ENCODE data around the gene NOTCH1. TPM values are rescaled to one million over a fixed set of nuclear protein-coding genes. Genes with fewer than 3 reads are reported as not detected.
A peak's percentile ranks its signal among the peaks of the same experiment; 100 is the strongest.

Gene NOTCH1
- total and polyA plus RNA-seq, 2 of the 8 experiments (the other 6 are each of a cell fraction or from before 2014, with no cell fraction given), result 6.9 to 55.6 TPM

- 96% methylated on average over 19 of the region's 19 CpGs; no CpG with 5 or more reads in 1 of the 2 experiments for WGBS, 2 experiments (ENCODE audit: extremely low coverage in 1 of 2, insufficient coverage in 1 of 2, insufficient read length in 1 of 2, insufficient replicate concordance in 2 of 2, low coverage in 1 of 2, low lambda C conversion rate in 2 of 2, missing lambda C conversion rate in 1 of 2)
- no peak overlapping the region for H3K9ac ChIP-seq (replicated peaks in 1 of 4; ENCODE audit: extremely low read depth in 1 of 4, low read depth in 3 of 4, low read length in 3 of 4)
- H4K8ac ChIP-seq (ENCODE audit: extremely low read depth, insufficient read depth, low read length), result peak overlapping the region; percentile 86; the same call in 1 of the 2 replicates
- H3K9me3 ChIP-seq (ENCODE audit: insufficient read depth in 2 of 2, low read depth in 1 of 2, low read length in 1 of 2), result no peaks in the 10 kb centered on the region
- ChIA-PET CTCF (ENCODE audit: partially characterized antibody) (interaction anchor here (0.6 to 2.0 kb wide), 7 partner anchors 13 to 71 kb away, joined by 3 to 5 read pairs (median 4); no protein-coding TSS in a partner anchor), POLR2A (ENCODE audit: partially characterized antibody) (interaction anchor here (0.6 to 1.0 kb wide), 4 partner anchors 9 to 62 kb away, joined by 3 read pairs; no protein-coding TSS in a partner anchor)
- peaks cover 5% of the 10 kb centered on the region for H3K79me1 ChIP-seq (ENCODE audit: low read depth, low read length)
- H2BK5ac ChIP-seq (ENCODE audit: low read depth, low read length), result no peak overlapping the region
- DNase-seq (ENCODE audit: low read depth in 1 of 2, low spot score in 2 of 2) (no peak), FAIRE-seq (no peak)
- no peak overlapping the region for H2BK15ac ChIP-seq (ENCODE audit: low read length)
- peaks cover 19 to 40% of the 10 kb centered on the region in 2 experiments for H4K20me1 ChIP-seq (replicated peaks in 1 of 2; ENCODE audit: control insufficient read depth in 1 of 2, insufficient read depth in 2 of 2, low read length in 2 of 2)
- no peak overlapping the region for H3K4ac ChIP-seq (replicated peaks; ENCODE audit: insufficient read length, low read depth, low read length)
- H3K14ac ChIP-seq (ENCODE audit: insufficient read length), result no peak overlapping the region
- no peak overlapping the region for H3K27ac ChIP-seq (ENCODE audit: low read depth, low read length)
- H3K18ac ChIP-seq (ENCODE audit: extremely low read depth, low read length), result no peak overlapping the region
- peaks cover 0 to 53% of the 10 kb centered on the region in 2 experiments; a peak in 3 of 4 replicates for H3K79me2 ChIP-seq (ENCODE audit: control insufficient read depth in 1 of 2, insufficient read depth in 2 of 2, low read length in 2 of 2)
- no peaks in the 10 kb centered on the region for H3K4me1 ChIP-seq (replicated peaks in 1 of 4; ENCODE audit: control insufficient read depth in 3 of 4, insufficient read depth in 4 of 4, low read length in 3 of 4)
- H3K23ac ChIP-seq (ENCODE audit: insufficient read length), result no peak overlapping the region
- H4K5ac ChIP-seq (ENCODE audit: insufficient read length, low read depth, low read length), result no peak overlapping the region
- no peak overlapping the region for H3K4me2 ChIP-seq (ENCODE audit: insufficient read depth in 1 of 2, low read depth in 2 of 2, low read length in 2 of 2)
- peaks cover 53 to 79% (median 79%) of the 10 kb centered on the region in 4 experiments for H3K36me3 ChIP-seq (ENCODE audit: control insufficient read depth in 2 of 4, insufficient read depth in 4 of 4, low read length in 3 of 4)
- no peak overlapping the region for H2BK120ac ChIP-seq (replicated peaks; ENCODE audit: low read depth, low read length)
- H2AFZ ChIP-seq (ENCODE audit: low read length), result no peak overlapping the region
- H4K91ac ChIP-seq (replicated peaks; ENCODE audit: insufficient read length, low read length), result no peak overlapping the region
- H3K27me3 ChIP-seq (replicated peaks in 1 of 4; ENCODE audit: control insufficient read depth in 3 of 4, extremely low read depth in 1 of 4, insufficient read depth in 3 of 4, low read length in 3 of 4), result no peaks in the 10 kb centered on the region
- H2AK5ac ChIP-seq (ENCODE audit: low read depth, low read length), result no peak overlapping the region
- no peak overlapping the region for H3K56ac ChIP-seq (replicated peaks; ENCODE audit: insufficient read length, low read depth, low read length)
- H3K23me2 ChIP-seq (ENCODE audit: low read depth, low read length), result no peaks in the 10 kb centered on the region
- no peak overlapping the region for H2BK20ac ChIP-seq (ENCODE audit: low read length)
- H2BK12ac ChIP-seq (ENCODE audit: low read depth, low read length), result no peak overlapping the region
- no peak overlapping the region for H3K4me3 ChIP-seq (ENCODE audit: extremely low read depth in 1 of 4, insufficient read depth in 2 of 4, low read depth in 3 of 4, low read length in 4 of 4)
- TF ChIP-seq HDAC6 (IDR thresholded peaks at IDR 0.05; ENCODE audit: low read depth, low read length) (no peak), BCL11A (IDR thresholded peaks at IDR 0.05; ENCODE audit: low read depth in 2 of 2, low read length in 2 of 2) (no peak), EP300 (IDR thresholded peaks at IDR 0.05; ENCODE audit: borderline replicate concordance in 1 of 2, low read depth in 2 of 2, low read length in 2 of 2) (no peak), YY1 (IDR thresholded peaks at IDR 0.05; ENCODE audit: low read depth, low read length) (no peak), ASH2L (IDR thresholded peaks at IDR 0.05; ENCODE audit: low read length) (no peak), USF2 (IDR thresholded peaks at IDR 0.05; ENCODE audit: low read length) (no peak), SIRT6 (IDR thresholded peaks at IDR 0.05; ENCODE audit: low read length) (no peak), SUZ12 (IDR thresholded peaks at IDR 0.05; ENCODE audit: low read length) (no peak), SRF (IDR thresholded peaks at IDR 0.05; ENCODE audit: low read depth, low read length) (no peak), BRCA1 (IDR thresholded peaks at IDR 0.05; ENCODE audit: low read depth, low read length) (no peak), JUN (IDR thresholded peaks at IDR 0.05; ENCODE audit: low read depth, low read length) (no peak), CHD1 (IDR thresholded peaks at IDR 0.05; ENCODE audit: low read depth, low read length) (no peak), CHD2 (IDR thresholded peaks at IDR 0.05; ENCODE audit: low read length) (no peak)
Observed at GRCh38 chr9:136471802-136472487, 73.9 kb downstream of the NOTCH1 start.
